Right atrium auricular region (tissue), 2 donors: Measurements from ENCODE around the gene ERBB4. TPM values are rescaled to one million over a fixed set of nuclear protein-coding genes. Genes with fewer than 3 reads are reported as not detected.

ENCODE experiments used
- DNase-seq: peaks from one replicate; pipeline ENCODE4 v3.0.0-alpha.2; 2019; ENCODE audit warnings: low spot score
- H3K27ac ChIP-seq, 2 donors: fragments of 200-600 bp; sonication (generic); 1 replicate in 1 of 2; 2 replicates in 1 of 2; pipeline ENCODE4 v1.5.1; 2016 to 2019
- H3K27me3 ChIP-seq, 2 donors: fragments of 200-600 bp; sonication (generic); one replicate each; pipeline versions ENCODE4 v1.5.1 to v1.6.0; 2017 to 2019
- H3K36me3 ChIP-seq: fragments of 200-600 bp; sonication (generic); one replicate; pipeline ENCODE4 v1.5.1; 2016
- H3K4me1 ChIP-seq, 2 donors: fragments of 200-600 bp; sonication (generic); one replicate each; pipeline versions ENCODE4 v1.5.1 to v1.6.0; 2017 to 2019
- H3K4me3 ChIP-seq, 2 donors: fragments of 200-600 bp; sonication (generic); 1 replicate in 1 of 2; 2 replicates in 1 of 2; pipeline ENCODE4 v1.5.1; 2017 to 2019; ENCODE audit warnings: mild to moderate bottlenecking in 1 of 2, moderate library complexity in 1 of 2
- H3K9me3 ChIP-seq, 2 donors: fragments of 200-600 bp; sonication (generic); one replicate each; pipeline ENCODE4 v1.5.1; 2019
- CTCF ChIP-seq, 2 donors: fragments of 200-600 bp; sonication (generic); IDR thresholded peaks; one replicate each; pipeline ENCODE4 v1.5.1; 2019; ENCODE audit warnings: antibody characterized with exemption in 2 of 2
- total RNA-seq, 2 donors: library from RNA; depleted of rRNA; stranded (reverse); fragments of >200 nt; gene quantifications; one replicate each; pipeline ENCODE4 v1.1.0, GENCODE V29; 2016

The ERBB4 gene
- total RNA-seq, 2 donors from 2014 or later: 12.4 to 22.4 TPM

- DNase-seq: no peak
- Histone ChIP-seq H3K4me1 (no peaks in the 10 kb centered on the region), H3K9me3 (no peaks in the 10 kb centered on the region), H3K4me3 (no peak overlapping the region), H3K27me3 (no peaks in the 10 kb centered on the region), H3K27ac (no peak overlapping the region), H3K36me3 (no peaks in the 10 kb centered on the region)
- TF ChIP-seq CTCF (IDR thresholded peaks at IDR 0.05): no peak
These were observed 1141.8 kb downstream of the ERBB4 start for GRCh38 chr2:211396815-211397214.

GRCh38 chr2:211391189-211391567 lies 1147.4 kb downstream of the ERBB4 start:
- no peaks in the 10 kb centered on the region for H3K27me3 ChIP-seq
- H3K4me1 ChIP-seq: no peaks in the 10 kb centered on the region
- no peak overlapping the region for H3K27ac ChIP-seq
- H3K9me3 ChIP-seq: no peaks in the 10 kb centered on the region
- no peak for TF ChIP-seq CTCF (IDR thresholded peaks at IDR 0.05)
- H3K4me3 ChIP-seq: no peak overlapping the region
- no peak for DNase-seq
- H3K36me3 ChIP-seq: no peaks in the 10 kb centered on the region

GRCh38 chr2:211390536-211391188 lies 1147.9 kb downstream of the ERBB4 start:
- no peak for TF ChIP-seq CTCF (IDR thresholded peaks at IDR 0.05)
- no peak for DNase-seq

GRCh38 chr2:211387734-211388133 lies 1150.9 kb downstream of the ERBB4 start:
- Histone ChIP-seq H3K4me1 (no peaks in the 10 kb centered on the region), H3K27me3 (no peaks in the 10 kb centered on the region), H3K27ac (no peak overlapping the region), H3K4me3 (no peak overlapping the region), H3K36me3 (no peaks in the 10 kb centered on the region), H3K9me3 (no peaks in the 10 kb centered on the region)
- TF ChIP-seq CTCF (IDR thresholded peaks at IDR 0.05): no peak
- DNase-seq: no peak

More at GRCh38 chr2:211390536-211391188, 1147.9 kb downstream of the ERBB4 start:
- Histone ChIP-seq H3K27ac (no peak overlapping the region), H3K27me3 (no peaks in the 10 kb centered on the region), H3K36me3 (no peaks in the 10 kb centered on the region), H3K4me1 (no peaks in the 10 kb centered on the region), H3K4me3 (no peak overlapping the region), H3K9me3 (no peaks in the 10 kb centered on the region)

GRCh38 chr2:211380041-211380440 lies 1158.6 kb downstream of the ERBB4 start:
- Histone ChIP-seq H3K4me3 (no peak overlapping the region), H3K36me3 (no peaks in the 10 kb centered on the region), H3K27me3 (no peaks in the 10 kb centered on the region), H3K4me1 (no peaks in the 10 kb centered on the region), H3K27ac (no peak overlapping the region), H3K9me3 (no peaks in the 10 kb centered on the region)
- TF ChIP-seq CTCF (IDR thresholded peaks at IDR 0.05): no peak
- no peak for DNase-seq

- H3K4me3 ChIP-seq: no peak overlapping the region
- H3K36me3 ChIP-seq: no peaks in the 10 kb centered on the region
- no peaks in the 10 kb centered on the region for H3K27me3 ChIP-seq
- TF ChIP-seq CTCF (IDR thresholded peaks at IDR 0.05): no peak
- H3K27ac ChIP-seq: no peak overlapping the region
- H3K9me3 ChIP-seq: no peaks in the 10 kb centered on the region
- DNase-seq: no peak
- no peaks in the 10 kb centered on the region for H3K4me1 ChIP-seq
These were observed 1162.2 kb downstream of the ERBB4 start for GRCh38 chr2:211376410-211376809.
